Measurements from ENCODE around the gene RNF157. TPM values are rescaled to one million over a fixed set of nuclear protein-coding genes. Genes with fewer than 3 reads are reported as not detected.

RNF157 gene
- total RNA-seq, 1 donor from 2014 or later = 3.1 TPM

DNA sequence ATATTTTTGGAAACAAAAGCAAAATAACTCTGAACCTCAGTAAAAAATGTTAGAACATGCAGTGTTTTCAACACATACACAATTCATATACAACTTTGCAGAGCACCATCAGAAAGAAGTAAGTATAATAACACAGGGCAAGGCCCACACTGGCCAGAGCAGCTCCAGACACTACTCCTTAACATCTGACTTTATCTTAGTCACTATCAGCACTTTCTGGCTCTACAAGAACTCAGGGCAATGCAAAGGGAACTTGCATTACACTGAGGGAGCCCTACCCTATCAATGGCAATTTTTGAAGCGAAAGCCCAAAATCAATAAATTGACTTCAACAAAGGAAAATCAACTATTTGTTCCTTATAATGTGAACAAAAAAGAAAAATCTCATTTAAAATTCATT, 16.5 kb downstream of the RNF157 start:
- POLR2A ChIA-PET = no interaction called here
- Mint-ChIP-seq H3K27ac (no peak overlapping the region), H3K36me3 (ENCODE audit: low read depth) (no peaks in the 10 kb centered on the region), H3K4me1 (no peaks in the 10 kb centered on the region), H3K4me3 (no peak overlapping the region), H3K9me3 (no peaks in the 10 kb centered on the region), H3K27me3 (peaks cover under 1% of the 10 kb centered on the region)
- CTCF ChIA-PET = no interaction called here
- intact Hi-C loops (cut with micrococcal nuclease) = no loop called here
- TF ChIP-seq CTCF (IDR thresholded peaks at IDR 0.05) = no peak
- ATAC-seq (ENCODE audit: low read depth) = no peak
- no peak for DNase-seq

GRCh38 chr17:76219670-76220383, 20.5 kb downstream of the RNF157 start:
- CTCF ChIA-PET = no interaction called here
- Mint-ChIP-seq H3K27me3 (no peaks in the 10 kb centered on the region), H3K36me3 (ENCODE audit: low read depth) (no peaks in the 10 kb centered on the region), H3K9me3 (no peaks in the 10 kb centered on the region), H3K4me1 (no peaks in the 10 kb centered on the region), H3K4me3 (no peak overlapping the region), H3K27ac (no peak overlapping the region)
- DNase-seq (no peak), ATAC-seq (ENCODE audit: low read depth) (no peak)
- intact Hi-C loops (cut with micrococcal nuclease) = no loop called here
- POLR2A ChIA-PET = interaction anchor here (0.6 kb wide), 1 partner anchor 27 kb away, joined by 3 read pairs; no protein-coding TSS in a partner anchor
- TF ChIP-seq CTCF (IDR thresholded peaks at IDR 0.05) = no peak

GRCh38 chr17:76217081-76217480, 23.2 kb downstream of the RNF157 start:
- Mint-ChIP-seq H3K27ac (no peak overlapping the region), H3K27me3 (no peaks in the 10 kb centered on the region), H3K4me3 (no peak overlapping the region), H3K4me1 (peaks cover 2% of the 10 kb centered on the region), H3K9me3 (no peaks in the 10 kb centered on the region), H3K36me3 (ENCODE audit: low read depth) (no peaks in the 10 kb centered on the region)
- CTCF ChIA-PET = no interaction called here
- TF ChIP-seq CTCF (IDR thresholded peaks at IDR 0.05) = no peak
- POLR2A ChIA-PET = interaction anchor here (0.6 to 1.1 kb wide), 3 partner anchors 24 to 48 kb away, joined by 3 to 5 read pairs (median 3); partner anchors contain the start of gene UBALD2
- DNase-seq (no peak), ATAC-seq (ENCODE audit: low read depth) (no peak)
- intact Hi-C loops (cut with micrococcal nuclease) = no loop called here

DNA sequence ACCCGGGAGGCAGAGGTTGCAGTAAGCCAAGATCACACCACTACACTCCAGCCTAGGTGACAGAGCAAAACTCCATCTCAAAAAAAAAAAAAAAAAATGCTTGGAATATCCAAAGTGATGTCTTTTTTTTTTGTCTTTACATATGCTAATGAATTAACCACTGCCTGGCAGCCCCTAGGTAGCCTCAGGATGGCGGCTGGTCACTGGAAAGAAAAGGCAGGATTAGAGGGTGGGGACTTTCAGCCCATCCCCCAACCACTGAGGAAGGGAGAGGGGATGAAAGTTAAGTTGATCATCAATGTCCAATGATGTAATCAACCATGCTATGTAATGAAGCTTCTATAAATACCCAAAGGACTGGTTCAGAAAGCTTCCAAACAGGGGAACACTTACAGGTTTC, 26.8 kb downstream of the RNF157 start:
- Mint-ChIP-seq H3K27me3 (peaks cover 4% of the 10 kb centered on the region), H3K4me1 (peaks cover 6% of the 10 kb centered on the region), H3K4me3 (no peak overlapping the region), H3K9me3 (no peaks in the 10 kb centered on the region), H3K36me3 (ENCODE audit: low read depth) (no peaks in the 10 kb centered on the region), H3K27ac (no peak overlapping the region)
- DNase-seq = no peak
- ChIA-PET CTCF (interaction anchor here (0.8 kb wide), 1 partner anchor 66 kb away, joined by 3 read pairs; no protein-coding TSS in a partner anchor), POLR2A (no interaction called here)
- ATAC-seq (ENCODE audit: low read depth) = no peak
- TF ChIP-seq CTCF (IDR thresholded peaks at IDR 0.05) = no peak
- intact Hi-C loops (cut with micrococcal nuclease) = no loop called here

- peaks cover 4% of the 10 kb centered on the region for H3K27me3 Mint-ChIP-seq
- no peaks in the 10 kb centered on the region for H3K36me3 Mint-ChIP-seq (ENCODE audit: low read depth)
- no peak overlapping the region for H3K27ac Mint-ChIP-seq
- DNase-seq (no peak), ATAC-seq (ENCODE audit: low read depth) (no peak)
- intact Hi-C loops (cut with micrococcal nuclease) = no loop called here
- no peak for TF ChIP-seq CTCF (IDR thresholded peaks at IDR 0.05)
- H3K4me1 Mint-ChIP-seq = peaks cover 10% of the 10 kb centered on the region
- H3K9me3 Mint-ChIP-seq = no peaks in the 10 kb centered on the region
- no peak overlapping the region for H3K4me3 Mint-ChIP-seq
- CTCF ChIA-PET = interaction anchor here (2.1 kb wide), 1 partner anchor 72 kb away, joined by 5 read pairs; no protein-coding TSS in a partner anchor
- POLR2A ChIA-PET = no interaction called here
Observed at GRCh38 chr17:76208120-76208519, 32.2 kb downstream of the RNF157 start.

All from activated B cell treated with CpG ODN at 0.5 μM for 24 hours (primary cell).